ENCODE results near the gene CR2.

The CR2 gene

GRCh38 chr1:207454046-207454964, at the start of gene CR2:
TSS of gene CR2 (plus strand) at chr1:207454328. CDS start at chr1:207454419, 91 bp downstream.
- Histone ChIP-seq H3K9ac (ENCODE audit: low read length) (no peak within 1 kb of the TSS), H3K9me3 (ENCODE audit: control insufficient read depth, low read length) (peaks cover 3% of the 10 kb centered on the region), H3K36me3 (ENCODE audit: control insufficient read depth, insufficient read depth, low read length, severe bottlenecking) (no peaks in the 10 kb centered on the region), H3K4me1 (ENCODE audit: control insufficient read depth, insufficient read depth, low read length) (peaks cover 9% of the 10 kb centered on the region), H3K4me3 (ENCODE audit: low read length) (peak within 1 kb of the TSS; percentile 69), H3K27me3 (replicated peaks; ENCODE audit: control insufficient read depth, insufficient read depth, low read length) (peaks cover 74% of the 10 kb centered on the region)
- peak; percentile 13 for DNase-seq (ENCODE audit: low read depth)

DNA sequence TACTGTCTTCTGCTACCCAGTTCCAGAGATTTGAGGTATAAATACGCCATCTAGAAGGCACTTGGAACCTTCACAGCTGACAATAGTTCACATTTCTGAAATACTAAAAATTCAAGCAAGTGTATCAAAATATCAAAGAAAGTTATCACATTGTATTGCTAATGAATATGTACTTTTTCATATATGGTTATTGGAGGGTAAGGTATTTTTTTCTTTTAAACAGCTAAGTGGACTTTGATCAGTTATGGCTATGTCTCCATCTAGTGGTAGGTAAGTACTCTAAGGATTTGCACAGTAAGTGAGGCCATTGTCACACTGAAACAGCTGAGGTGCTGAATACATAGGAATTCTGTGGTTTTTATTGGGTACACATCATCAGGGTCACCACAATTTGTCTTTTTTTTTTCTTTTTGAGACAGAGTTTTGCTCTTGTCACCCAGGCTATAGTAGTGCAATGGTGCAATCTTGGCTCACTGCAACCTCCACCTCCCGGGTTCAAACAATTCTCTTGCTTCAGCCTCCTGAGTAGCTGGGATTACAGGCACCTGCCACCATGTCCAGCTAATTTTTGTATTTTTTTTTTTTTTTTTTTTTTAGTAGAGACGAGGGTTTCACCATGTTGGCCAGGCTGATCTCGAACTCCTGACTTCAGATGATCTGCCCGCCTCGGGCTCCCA, 49.1 kb upstream of the CR2 start:
- no peak overlapping the region for H3K9ac ChIP-seq (ENCODE audit: low read length)
- no peaks in the 10 kb centered on the region for H3K36me3 ChIP-seq (ENCODE audit: control insufficient read depth, insufficient read depth, low read length, severe bottlenecking)
- H3K27me3 ChIP-seq (replicated peaks; ENCODE audit: control insufficient read depth, insufficient read depth, low read length), result no peaks in the 10 kb centered on the region
- no peak overlapping the region for H3K4me3 ChIP-seq (ENCODE audit: low read length)
- H3K9me3 ChIP-seq (ENCODE audit: control insufficient read depth, low read length), result no peaks in the 10 kb centered on the region
- H3K4me1 ChIP-seq (ENCODE audit: control insufficient read depth, insufficient read depth, low read length), result peaks cover 12% of the 10 kb centered on the region
- DNase-seq (ENCODE audit: low read depth), result peak; percentile 88

DNA sequence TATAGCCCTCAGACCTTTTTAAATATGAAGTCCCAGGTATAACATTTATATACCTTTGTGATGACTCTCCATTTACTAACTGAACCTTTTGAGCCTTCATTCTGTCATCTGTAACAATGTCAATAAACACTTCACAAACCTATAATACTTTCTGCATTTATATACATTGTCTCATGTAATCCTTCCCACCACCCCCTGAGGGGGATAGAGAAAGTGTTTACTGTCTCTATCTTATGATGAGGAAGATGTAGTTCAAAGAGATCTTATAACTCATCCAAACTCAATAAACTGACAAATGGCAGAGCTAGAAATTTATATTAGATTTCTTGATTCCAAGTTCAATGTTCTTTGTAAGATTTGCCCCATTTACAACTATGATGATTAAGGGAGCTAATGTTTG, 48.3 kb upstream of the CR2 start:
- Histone ChIP-seq H3K4me3 (ENCODE audit: low read length) (no peak overlapping the region), H3K9ac (ENCODE audit: low read length) (no peak overlapping the region), H3K9me3 (ENCODE audit: control insufficient read depth, low read length) (no peaks in the 10 kb centered on the region), H3K36me3 (ENCODE audit: control insufficient read depth, insufficient read depth, low read length, severe bottlenecking) (no peaks in the 10 kb centered on the region), H3K4me1 (ENCODE audit: control insufficient read depth, insufficient read depth, low read length) (peaks cover 12% of the 10 kb centered on the region), H3K27me3 (replicated peaks; ENCODE audit: control insufficient read depth, insufficient read depth, low read length) (no peaks in the 10 kb centered on the region)
- no peak for DNase-seq (ENCODE audit: low read depth)

- peak; percentile 68 for DNase-seq (ENCODE audit: low read depth)
- Histone ChIP-seq H3K9ac (ENCODE audit: low read length) (no peak overlapping the region), H3K4me3 (ENCODE audit: low read length) (no peak overlapping the region), H3K27me3 (replicated peaks; ENCODE audit: control insufficient read depth, insufficient read depth, low read length) (no peaks in the 10 kb centered on the region), H3K4me1 (ENCODE audit: control insufficient read depth, insufficient read depth, low read length) (peaks cover 12% of the 10 kb centered on the region), H3K9me3 (ENCODE audit: control insufficient read depth, low read length) (no peaks in the 10 kb centered on the region), H3K36me3 (ENCODE audit: control insufficient read depth, insufficient read depth, low read length, severe bottlenecking) (no peaks in the 10 kb centered on the region)
Observed at GRCh38 chr1:207407655-207408260, 46.4 kb upstream of the CR2 start.

DNA sequence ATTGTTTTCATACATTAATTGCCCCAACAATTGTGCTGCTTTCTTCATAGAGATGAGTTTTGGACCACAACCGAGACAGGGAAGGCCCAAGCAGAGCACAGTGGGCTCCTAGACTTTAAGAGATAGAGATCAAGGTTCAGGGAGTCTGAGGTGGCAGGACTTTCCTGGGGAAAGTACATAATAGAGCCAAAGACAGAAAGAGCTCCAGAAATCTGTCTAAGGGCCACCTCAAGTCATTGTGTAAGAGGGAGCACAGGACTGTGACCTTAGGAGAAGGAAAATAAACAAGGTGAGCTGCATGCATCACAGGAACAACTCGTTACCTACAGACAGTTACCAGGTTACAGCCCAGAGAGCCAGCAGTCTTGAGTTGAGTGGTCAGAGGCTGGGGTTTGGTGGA, 41.3 kb upstream of the CR2 start:
- H3K9me3 ChIP-seq (ENCODE audit: control insufficient read depth, low read length), result no peaks in the 10 kb centered on the region
- no peak overlapping the region for H3K9ac ChIP-seq (ENCODE audit: low read length)
- peaks cover 7% of the 10 kb centered on the region for H3K4me1 ChIP-seq (ENCODE audit: control insufficient read depth, insufficient read depth, low read length)
- H3K4me3 ChIP-seq (ENCODE audit: low read length), result no peak overlapping the region
- H3K36me3 ChIP-seq (ENCODE audit: control insufficient read depth, insufficient read depth, low read length, severe bottlenecking), result no peaks in the 10 kb centered on the region
- no peak for DNase-seq (ENCODE audit: low read depth)
- H3K27me3 ChIP-seq (replicated peaks; ENCODE audit: control insufficient read depth, insufficient read depth, low read length), result peaks cover 15% of the 10 kb centered on the region

GRCh38 chr1:207414606-207415108, 39.5 kb upstream of the CR2 start:
- peaks cover 8% of the 10 kb centered on the region for H3K9me3 ChIP-seq (ENCODE audit: control insufficient read depth, low read length)
- no peaks in the 10 kb centered on the region for H3K4me1 ChIP-seq (ENCODE audit: control insufficient read depth, insufficient read depth, low read length)
- H3K9ac ChIP-seq (ENCODE audit: low read length), result no peak overlapping the region
- H3K4me3 ChIP-seq (ENCODE audit: low read length), result no peak overlapping the region
- no peaks in the 10 kb centered on the region for H3K36me3 ChIP-seq (ENCODE audit: control insufficient read depth, insufficient read depth, low read length, severe bottlenecking)
- peaks cover 17% of the 10 kb centered on the region for H3K27me3 ChIP-seq (replicated peaks; ENCODE audit: control insufficient read depth, insufficient read depth, low read length)
- no peak for DNase-seq (ENCODE audit: low read depth)

- Histone ChIP-seq H3K27me3 (replicated peaks; ENCODE audit: control insufficient read depth, insufficient read depth, low read length) (peaks cover 17% of the 10 kb centered on the region), H3K9me3 (ENCODE audit: control insufficient read depth, low read length) (peaks cover 24% of the 10 kb centered on the region), H3K36me3 (ENCODE audit: control insufficient read depth, insufficient read depth, low read length, severe bottlenecking) (no peaks in the 10 kb centered on the region), H3K4me3 (ENCODE audit: low read length) (no peak overlapping the region), H3K9ac (ENCODE audit: low read length) (no peak overlapping the region), H3K4me1 (ENCODE audit: control insufficient read depth, insufficient read depth, low read length) (no peaks in the 10 kb centered on the region)
- no peak for DNase-seq (ENCODE audit: low read depth)
Observed at GRCh38 chr1:207417076-207417475, 37.1 kb upstream of the CR2 start.

GRCh38 chr1:207418351-207418750, 35.8 kb upstream of the CR2 start:
- DNase-seq (ENCODE audit: low read depth), result no peak
- Histone ChIP-seq H3K9ac (ENCODE audit: low read length) (no peak overlapping the region), H3K9me3 (ENCODE audit: control insufficient read depth, low read length) (peaks cover 24% of the 10 kb centered on the region), H3K27me3 (replicated peaks; ENCODE audit: control insufficient read depth, insufficient read depth, low read length) (peaks cover 21% of the 10 kb centered on the region), H3K36me3 (ENCODE audit: control insufficient read depth, insufficient read depth, low read length, severe bottlenecking) (no peaks in the 10 kb centered on the region), H3K4me1 (ENCODE audit: control insufficient read depth, insufficient read depth, low read length) (no peaks in the 10 kb centered on the region), H3K4me3 (ENCODE audit: low read length) (no peak overlapping the region)

DNA sequence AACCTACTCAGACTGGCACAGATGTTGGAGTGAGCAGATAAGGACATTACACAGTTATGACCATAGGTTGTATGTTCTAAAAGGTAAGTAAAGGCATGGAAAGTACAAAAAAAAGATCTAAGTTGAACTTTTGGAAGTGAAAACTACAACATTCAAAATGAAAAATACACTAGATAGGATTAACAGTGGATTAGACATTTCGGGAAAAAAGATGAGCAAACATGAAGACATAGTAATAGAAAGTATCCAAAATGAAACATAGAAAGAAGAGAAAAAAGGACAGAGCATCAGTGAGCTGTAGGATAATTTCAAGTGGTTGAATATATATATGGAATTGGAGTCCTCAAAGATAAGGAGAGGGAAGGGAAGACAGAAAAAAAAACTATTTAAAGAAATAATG, 34.0 kb upstream of the CR2 start:
- H3K36me3 ChIP-seq (ENCODE audit: control insufficient read depth, insufficient read depth, low read length, severe bottlenecking), result no peaks in the 10 kb centered on the region
- peaks cover 24% of the 10 kb centered on the region for H3K9me3 ChIP-seq (ENCODE audit: control insufficient read depth, low read length)
- no peak overlapping the region for H3K9ac ChIP-seq (ENCODE audit: low read length)
- H3K4me3 ChIP-seq (ENCODE audit: low read length), result no peak overlapping the region
- H3K27me3 ChIP-seq (replicated peaks; ENCODE audit: control insufficient read depth, insufficient read depth, low read length), result peaks cover 27% of the 10 kb centered on the region
- H3K4me1 ChIP-seq (ENCODE audit: control insufficient read depth, insufficient read depth, low read length), result no peaks in the 10 kb centered on the region
- DNase-seq (ENCODE audit: low read depth), result no peak

DNA sequence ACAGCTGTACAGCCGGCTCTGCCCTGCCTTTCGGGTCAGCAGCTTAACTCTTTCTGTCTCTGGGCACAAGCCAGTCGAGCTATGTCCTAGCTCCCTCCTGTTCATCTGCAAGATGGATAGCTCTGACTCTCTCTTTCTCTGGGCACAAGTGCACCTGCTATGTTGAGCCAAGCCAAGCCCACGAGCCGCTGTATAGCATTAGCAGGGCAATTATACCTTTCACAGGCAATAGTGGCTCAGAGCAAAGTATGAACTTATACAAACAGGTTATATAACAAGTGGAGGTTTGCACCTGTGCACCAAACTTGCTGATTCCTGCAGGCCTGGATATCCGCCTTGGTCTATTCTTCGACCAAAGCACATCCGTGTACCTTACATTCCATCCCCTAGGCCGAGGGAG, 33.0 kb upstream of the CR2 start:
- H3K4me3 ChIP-seq (ENCODE audit: low read length), result no peak overlapping the region
- no peaks in the 10 kb centered on the region for H3K36me3 ChIP-seq (ENCODE audit: control insufficient read depth, insufficient read depth, low read length, severe bottlenecking)
- no peaks in the 10 kb centered on the region for H3K4me1 ChIP-seq (ENCODE audit: control insufficient read depth, insufficient read depth, low read length)
- H3K9me3 ChIP-seq (ENCODE audit: control insufficient read depth, low read length), result peaks cover 24% of the 10 kb centered on the region
- H3K9ac ChIP-seq (ENCODE audit: low read length), result no peak overlapping the region
- no peak for DNase-seq (ENCODE audit: low read depth)
- H3K27me3 ChIP-seq (replicated peaks; ENCODE audit: control insufficient read depth, insufficient read depth, low read length), result peaks cover 23% of the 10 kb centered on the region
